Activated CD4-positive, CD25-positive, alpha-beta regulatory T cell treated with anti-CD3 and anti-CD28 coated beads, Interleukin-2, amount 50 U/mL, for 72 hours (primary cell): ENCODE results near the gene UBQLN1.

Experiments used
- DNase-seq: peaks from one replicate; pipeline ENCODE4 v3.0.0; 2021

UBQLN1 gene

DNA sequence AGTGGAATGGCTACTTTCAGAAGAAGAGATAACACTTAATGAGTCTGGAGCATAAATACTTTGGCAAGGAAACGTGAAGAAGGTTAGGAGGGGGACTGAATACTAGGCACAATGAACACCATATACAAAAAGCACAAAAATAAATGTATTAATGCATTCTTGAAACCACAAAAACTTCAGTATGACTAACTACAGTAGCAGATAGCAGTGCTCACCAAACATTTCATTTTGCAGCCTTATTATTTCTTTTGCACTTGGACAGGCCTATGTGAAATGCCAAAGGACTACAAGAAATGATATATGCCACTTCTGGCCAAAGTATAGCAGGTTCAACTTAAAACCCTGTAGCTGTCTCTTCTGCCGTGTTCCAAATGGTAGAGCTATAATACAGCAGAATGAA lies 26.3 kb downstream of the UBQLN1 start:
- no peak for DNase-seq

DNA sequence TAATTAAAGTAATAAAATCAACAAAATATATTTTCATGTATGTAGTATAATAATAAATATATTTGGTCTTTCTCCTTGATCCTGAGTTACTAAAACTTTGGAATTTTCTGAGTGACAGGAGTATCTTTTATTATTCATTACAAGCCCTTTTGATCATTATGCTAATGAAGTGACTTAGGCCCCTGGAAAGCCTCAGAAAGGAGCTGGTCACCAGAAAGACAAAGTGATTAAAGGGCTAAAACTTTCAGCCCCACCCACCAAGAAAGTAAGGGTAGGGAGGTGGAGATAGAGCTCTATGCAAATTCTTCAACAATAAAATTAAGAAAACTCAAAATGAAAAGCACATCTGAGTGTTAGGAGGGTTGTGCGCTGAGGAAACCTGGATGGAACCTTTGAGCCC lies 27.5 kb downstream of the UBQLN1 start:
- DNase-seq = no peak

DNA sequence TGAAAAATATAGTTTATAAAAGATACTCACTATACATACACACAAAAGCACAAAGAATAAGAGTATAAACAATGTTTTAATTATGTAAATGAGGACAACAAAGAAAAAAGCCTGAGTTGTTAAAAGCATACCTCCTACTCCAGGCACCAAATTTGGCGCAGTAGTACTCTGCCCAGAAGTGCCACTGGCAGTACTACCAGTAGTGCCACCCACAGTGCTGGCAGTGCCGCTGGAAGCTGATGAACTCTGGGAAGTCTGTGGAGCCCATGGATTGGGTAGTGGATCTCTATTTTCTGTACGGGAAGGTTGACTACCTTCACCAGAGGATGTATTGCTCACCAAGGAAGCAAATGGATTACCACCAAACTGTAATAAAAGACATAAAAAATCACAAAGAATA lies 30.2 kb downstream of the UBQLN1 start:
- DNase-seq = no peak

DNA sequence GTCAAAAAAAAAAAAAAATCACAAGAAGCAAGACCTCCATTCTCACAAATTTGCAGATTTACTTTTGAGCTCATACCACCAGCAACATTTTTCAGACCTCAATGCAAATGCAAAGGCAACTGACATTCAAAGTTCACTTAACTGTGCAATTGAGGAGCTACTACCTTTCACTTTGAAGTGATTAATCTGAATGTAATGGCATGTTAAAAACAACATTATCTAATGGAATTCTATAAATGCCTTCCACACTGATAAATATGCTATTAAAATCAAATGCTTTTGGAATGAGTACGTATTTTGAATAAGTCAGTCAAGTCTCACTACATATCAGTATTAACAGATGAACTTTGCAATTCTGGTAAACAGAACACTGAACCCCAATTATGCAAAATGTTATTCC lies 32.3 kb downstream of the UBQLN1 start:
- no peak for DNase-seq

DNA sequence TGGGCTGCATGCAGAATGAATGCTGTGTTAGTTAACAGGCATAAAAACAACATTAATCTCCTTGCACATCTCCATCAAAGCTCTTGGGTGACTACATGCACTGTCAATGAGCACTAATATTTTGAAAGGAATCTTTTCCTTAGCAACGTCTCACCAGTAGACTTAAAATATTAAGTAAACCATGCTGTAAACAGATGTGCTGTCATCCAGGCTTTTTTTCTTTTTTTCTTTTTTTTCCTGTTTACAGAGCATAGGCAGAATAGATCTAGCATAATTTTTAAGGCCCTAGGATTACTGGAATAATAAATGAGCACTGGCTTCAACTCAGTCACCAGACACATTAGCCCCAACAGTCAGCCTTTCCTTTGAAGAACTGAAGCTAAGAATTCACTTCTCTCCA lies 36.3 kb downstream of the UBQLN1 start:
- no peak for DNase-seq

DNA sequence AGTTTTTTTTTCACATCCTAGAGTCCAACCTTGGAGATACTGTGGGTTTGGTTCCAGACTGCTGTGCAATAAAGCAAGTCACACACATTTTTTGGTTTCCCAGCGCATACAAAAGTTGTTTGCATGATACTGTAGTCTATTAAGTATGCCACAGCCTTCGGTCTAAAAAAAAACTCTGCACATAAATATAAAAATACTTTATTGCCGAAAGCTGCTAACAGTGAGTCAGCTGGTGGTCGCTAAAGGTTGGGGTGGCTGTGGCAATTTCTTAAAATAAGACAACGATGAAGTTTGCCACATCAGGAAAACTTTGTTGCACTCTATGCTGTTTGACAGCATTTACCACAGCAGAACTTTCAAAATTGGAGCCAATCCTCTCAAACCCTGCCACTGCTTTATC lies 37.4 kb downstream of the UBQLN1 start:
- no peak for DNase-seq

DNA sequence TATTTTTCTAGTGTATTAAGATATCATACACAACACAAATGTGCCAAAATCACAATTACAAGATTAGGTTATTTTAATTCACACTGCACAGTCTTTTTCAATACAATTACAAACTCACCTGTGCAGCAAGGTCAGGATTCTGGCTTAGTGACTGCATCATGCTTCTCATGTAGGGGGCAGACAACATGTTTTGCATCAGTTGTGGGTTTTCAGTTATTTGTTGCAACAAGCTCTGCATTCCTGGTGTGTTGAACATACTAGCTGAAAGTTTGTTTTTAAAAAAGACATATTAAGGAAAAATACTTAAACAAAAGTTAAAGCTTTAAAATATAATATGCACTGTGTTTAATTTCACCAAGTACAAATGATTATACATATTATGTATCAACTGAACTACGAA lies 38.7 kb downstream of the UBQLN1 start:
- no peak for DNase-seq

DNA sequence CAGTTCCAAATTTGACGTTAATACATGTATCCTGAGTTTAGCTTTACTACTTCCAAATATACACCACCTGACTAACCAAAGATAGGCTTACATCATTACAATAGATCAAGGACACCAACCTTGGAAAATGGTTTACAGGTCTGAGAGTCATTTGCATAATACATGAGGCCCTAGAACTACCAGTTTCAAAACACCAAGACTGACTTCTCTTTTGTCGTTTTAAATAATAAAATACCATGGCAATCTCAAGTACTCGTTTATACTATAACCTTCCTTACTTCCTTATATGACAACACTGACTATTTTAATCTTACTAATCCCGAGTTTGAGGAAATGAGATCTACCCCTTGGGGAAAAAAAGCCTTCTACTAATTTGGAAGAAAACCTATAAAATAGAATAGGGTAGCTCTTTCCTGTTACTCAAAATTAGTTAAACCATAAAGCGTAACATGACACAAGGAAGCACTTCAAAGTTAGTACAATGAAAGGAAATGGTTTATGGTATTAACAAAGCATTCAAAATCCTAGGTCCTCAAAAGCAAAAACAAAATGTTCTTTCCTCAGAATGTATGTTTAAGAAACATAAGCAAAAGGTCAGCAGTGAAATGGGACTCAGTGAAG lies 42.1 kb downstream of the UBQLN1 start:
- no peak for DNase-seq

DNA sequence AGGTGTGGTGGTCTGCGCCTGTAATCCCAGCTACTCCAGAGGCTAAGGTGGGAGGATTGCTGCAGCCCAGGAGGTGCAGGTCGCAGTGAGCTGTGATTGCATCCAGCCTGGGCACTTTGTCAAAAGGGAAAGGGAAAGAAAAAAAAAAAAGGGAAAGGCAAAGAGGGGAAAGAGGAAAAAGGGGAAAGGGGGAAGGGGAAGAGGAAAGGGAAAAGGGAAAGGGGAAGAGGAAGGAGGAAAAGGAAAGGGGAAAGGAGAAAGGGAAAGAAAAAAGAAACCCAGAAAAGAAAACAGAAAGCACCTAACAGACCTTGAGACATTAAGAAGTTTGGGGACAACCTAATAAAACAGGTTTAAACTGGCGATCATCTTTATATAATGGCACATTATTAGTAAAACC lies 44.8 kb downstream of the UBQLN1 start:
- no peak for DNase-seq

DNA sequence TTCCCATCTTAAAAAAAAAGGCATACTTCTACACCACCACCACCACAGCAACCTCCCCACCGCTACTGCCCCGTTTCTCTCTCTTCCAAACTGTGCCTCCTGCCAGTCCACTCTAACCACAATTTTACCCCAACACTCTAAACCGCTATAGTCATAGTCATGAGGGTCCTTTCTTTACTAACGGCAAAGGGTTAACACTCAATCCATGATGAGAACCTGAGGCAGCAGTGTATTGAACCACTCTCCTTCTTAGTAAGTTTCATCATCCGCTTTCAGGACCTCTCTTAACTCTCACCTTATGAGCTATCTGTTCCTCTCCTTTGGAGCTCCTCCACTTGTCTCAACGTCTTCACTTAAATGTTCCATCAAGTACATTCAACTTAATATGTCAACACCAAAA lies 50.8 kb downstream of the UBQLN1 start:
- DNase-seq = no peak

DNA sequence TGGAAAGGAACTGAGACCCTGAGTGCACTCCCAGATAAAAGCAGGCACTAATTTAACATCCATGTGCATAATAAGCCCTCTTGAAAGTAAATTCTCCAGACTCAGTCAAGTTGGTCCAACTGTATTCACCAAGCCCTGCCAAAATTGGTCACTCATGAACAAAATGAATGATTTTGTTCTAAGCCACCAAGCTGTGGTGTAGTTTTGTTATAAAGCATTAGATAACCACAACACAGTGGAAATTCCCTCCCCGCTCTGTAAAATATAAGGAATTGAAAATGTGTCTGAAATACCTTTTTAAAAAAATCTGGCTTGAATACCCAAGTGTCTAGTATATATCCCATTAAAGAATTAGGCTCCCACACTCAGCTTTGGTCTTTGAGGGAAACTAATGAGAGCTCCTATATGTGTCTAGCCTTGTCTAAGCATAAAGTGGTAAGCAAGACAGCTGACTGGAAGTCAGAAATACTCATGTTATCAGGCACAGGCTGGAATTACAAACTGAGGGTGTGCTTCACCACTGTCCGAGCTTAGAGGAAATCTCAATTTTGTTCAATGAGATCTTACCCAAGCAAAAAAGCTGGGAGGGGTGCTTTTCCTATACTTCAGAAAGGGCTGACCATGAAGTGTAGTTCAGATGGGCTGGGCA lies 51.6 kb downstream of the UBQLN1 start:
- DNase-seq = no peak

DNA sequence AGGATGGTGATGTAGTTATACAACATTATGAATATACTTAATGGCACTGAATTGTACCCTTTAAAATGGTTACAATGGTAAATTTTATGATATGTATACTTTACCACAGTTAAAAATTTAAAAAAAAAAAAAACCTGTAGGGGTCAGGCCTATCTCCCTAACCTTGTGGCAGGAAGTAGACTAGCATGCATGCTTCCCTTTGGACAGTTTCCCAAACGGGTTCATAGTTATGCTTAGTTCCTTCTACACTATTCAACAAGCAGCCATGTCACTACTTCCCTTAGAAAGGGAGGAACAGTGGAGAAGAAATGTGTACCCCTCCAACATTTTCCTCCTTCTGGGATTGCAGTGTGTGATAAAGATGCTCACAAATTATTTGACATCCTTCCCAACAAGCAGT lies 52.3 kb downstream of the UBQLN1 start:
- DNase-seq = no peak

DNA sequence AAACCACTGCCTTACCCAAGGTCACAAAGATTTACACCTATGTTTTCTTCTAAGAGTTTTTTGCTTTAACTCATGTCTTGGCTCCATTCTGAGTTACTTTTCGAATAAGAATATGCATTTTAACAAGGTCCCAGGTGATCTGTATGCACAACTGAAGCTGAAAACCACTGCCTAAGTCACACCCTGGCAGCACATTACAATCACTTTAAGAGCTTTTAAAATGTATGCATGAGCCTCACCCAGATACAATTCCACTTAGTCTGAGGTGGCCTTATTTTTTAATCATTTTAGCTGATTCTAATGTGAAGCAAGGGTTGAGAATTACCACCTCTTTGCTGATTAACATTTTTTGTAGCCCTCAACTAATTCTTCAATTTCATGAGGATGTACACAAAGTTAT lies 55.3 kb downstream of the UBQLN1 start:
- no peak for DNase-seq

DNA sequence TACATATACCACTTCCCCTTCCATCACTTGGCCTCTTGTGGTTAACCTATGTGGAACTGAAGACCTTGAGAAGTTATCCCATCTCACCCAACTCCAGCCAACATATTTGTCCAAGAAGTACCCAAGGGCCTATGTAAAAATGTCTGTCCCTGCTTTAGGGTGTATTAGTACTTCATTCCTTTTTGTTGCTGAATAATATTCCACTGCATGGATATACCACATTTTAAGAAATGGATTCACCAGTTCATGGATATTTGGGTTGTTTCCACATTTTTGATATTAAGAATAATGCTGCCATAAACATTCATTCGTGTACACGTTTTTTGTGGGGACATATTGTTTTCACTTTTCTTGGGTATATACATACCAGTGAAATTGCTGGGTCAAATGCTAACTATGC lies 56.2 kb downstream of the UBQLN1 start:
- no peak for DNase-seq

DNA sequence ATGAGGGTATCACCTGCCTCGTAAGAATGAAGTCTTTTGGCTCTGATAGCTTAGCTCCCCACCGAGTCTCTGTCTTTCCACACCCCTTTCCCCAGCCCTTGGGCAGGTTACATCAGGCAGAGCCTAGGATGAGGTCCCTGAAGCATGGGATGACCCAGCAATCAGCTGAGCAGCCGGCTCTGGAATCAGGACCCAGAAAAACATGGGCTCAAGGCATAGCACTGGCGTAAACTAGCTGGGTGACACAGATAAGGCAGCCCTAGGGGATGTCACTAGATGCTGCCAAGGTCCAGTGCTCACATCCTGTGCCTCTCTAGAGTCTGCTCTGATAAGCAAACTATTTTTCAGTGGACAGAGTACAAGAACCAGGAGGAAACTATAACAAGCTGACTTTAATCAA lies 58.2 kb downstream of the UBQLN1 start:
- DNase-seq = no peak

DNA sequence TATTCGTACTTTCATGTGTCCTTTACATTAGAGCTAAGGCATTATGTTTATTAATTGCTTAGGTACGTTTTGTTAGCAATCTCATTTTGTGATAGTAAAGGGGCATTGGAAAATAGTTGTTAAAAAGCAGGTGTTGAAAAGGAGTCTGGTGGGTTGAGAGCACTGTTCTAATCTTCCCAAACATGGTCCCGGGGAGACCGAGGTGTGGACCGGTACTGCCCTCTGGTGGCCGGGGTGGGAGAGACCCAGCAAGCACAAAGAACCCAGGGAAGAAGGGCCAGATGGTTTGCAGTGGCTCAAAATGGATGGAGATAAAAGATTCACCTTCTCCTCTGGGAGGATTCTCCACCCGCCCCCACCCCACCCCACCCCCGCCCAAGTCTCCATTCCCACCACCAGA lies 58.7 kb downstream of the UBQLN1 start:
- peak; percentile 73 for DNase-seq

DNA sequence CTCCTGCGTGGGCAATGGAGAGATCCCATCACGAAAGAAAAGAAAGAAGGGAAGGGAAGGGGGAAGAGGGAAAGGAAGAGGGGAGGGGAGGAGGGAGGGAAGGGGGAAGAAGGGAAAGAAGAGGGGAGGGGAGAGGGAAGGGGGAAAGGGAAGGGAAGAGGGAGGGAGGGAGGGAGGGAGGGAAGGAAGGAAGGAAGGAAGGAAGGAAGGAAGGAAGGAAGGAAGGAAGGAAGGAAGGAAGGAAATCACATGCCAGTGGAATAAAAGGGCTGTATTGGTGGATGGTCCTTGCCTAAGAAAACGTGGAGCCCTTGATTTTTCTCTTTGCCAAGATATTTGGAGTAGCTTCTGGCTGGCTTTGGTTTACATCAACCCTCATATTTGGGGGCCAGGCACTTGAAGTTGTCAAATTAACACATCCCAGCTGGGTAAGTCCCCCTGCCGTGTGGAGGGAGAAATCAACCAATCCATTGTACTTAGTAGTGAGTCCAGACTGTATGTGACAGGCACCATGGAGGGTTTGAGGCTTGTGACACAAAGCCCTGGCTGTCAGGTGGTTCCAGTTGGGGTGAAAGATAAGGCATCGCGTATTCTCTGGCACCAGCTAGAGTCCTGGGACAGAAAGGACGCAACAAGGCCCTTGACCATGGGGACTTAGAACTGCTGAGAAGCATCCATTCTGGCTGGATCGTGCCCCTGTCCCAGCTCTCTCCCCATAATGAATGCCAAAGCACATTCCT lies 61.1 kb downstream of the UBQLN1 start:
- DNase-seq = no peak

DNA sequence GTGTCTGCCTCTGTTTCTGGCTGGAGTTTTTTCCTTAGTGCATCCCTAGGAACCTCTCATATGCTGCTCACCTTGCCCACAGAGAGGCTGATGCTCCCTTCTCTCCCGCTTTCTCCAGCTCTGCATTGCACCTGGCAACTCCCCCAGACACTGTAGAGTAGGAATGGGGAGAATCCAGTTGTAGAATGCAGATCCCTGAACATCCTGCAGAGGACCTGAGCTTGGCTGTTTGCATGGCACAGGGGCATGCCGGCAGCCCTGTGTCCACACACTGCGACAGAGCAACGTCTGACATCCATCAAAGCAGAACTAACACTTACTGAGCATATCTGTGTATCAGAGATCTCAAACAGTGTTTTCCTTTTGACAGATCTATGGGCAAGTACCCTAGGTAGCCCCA lies 65.0 kb downstream of the UBQLN1 start:
- DNase-seq = no peak

DNA sequence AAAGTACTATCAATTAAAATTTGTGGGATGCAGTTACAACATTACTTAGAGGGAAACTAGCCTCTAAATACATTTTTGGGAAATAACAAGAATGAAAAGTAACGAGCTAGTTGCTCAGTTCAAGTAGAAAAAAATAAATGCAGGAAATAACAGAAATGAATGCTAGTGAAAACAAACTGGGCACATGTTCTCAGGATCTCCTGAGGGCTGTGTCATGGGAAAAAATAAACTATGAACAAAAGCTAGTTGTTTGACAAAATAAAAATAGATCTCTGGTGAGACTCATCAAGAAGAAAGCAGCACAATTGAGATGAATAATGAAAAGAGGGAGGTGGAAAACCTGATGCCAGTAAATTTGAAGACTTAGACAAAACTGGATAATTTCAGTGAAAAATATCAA lies 68.5 kb downstream of the UBQLN1 start:
- no peak for DNase-seq

DNA sequence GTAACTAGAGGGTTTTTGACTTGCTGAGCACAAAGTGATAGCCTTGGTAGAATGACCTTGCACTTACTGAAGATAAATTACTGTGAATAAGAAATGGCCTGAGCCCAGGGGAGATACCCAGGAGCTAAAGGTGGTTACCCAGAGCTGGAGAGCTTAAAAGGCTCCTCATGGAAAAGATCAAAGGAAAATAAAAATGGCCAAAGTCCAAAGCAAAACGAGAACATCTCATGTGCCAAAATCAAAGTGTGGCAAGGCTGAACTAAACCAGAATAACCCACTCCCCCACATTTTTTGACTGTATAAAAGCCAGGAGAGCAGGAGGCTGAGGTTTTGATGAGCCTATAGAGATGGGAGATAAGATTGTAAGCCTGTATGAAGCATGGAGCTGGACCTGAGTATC lies 70.4 kb downstream of the UBQLN1 start:
- no peak for DNase-seq

DNA sequence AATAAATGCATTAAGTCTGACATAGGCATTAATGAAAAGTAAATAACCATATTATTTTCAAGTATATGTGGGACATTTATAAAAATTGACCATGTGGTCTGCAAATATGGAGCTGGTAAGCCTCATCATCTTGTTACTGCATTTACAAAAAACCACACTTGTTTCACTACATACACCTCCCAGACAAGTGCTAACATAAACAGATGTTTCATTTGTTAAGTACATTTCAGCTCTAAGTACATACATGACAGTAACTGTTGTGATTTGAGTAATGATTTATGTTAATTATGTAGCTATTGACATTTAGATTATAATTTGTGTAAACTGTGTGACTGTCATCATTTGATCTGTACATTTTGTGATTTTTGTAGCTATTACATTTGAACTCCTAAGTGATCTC lies 70.9 kb downstream of the UBQLN1 start:
- no peak for DNase-seq

DNA sequence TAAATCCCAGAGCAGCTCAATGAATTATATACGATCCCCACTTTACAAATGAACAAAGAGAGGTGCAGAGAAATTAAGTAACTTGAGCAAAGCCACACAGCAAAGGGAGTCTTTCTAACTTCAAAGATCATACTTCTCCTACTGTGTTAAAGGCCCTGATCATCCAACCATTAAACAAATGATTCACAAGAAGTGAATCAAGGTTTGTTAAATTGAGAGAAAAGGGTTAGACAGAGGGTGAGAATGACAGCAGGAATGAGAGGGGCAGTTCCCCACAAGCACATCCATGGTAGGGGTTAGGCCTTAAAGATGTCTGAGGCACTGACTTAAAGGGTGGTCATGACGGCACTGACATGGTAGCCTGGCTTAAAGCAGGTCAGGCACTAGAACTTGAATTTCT lies 74.1 kb downstream of the UBQLN1 start:
- DNase-seq = no peak

DNA sequence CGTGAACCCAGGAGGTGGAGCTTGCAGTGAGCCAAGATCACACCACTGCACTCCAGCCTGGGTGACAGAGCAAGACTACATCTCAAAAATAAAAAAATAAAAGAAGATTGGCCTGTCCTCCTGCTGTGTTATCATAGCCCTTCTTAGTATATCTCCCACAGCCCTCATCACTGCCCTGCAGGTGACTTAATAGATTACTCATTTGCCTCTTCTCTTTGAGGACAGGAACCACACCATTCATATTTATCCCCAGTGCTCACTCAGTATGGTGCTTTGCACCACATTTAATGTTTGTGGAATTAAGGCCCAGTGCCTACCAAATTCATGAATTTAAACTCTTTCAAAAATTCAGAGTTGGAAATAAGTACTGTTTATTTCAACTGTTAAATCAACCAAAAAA lies 74.5 kb downstream of the UBQLN1 start:
- no peak for DNase-seq

DNA sequence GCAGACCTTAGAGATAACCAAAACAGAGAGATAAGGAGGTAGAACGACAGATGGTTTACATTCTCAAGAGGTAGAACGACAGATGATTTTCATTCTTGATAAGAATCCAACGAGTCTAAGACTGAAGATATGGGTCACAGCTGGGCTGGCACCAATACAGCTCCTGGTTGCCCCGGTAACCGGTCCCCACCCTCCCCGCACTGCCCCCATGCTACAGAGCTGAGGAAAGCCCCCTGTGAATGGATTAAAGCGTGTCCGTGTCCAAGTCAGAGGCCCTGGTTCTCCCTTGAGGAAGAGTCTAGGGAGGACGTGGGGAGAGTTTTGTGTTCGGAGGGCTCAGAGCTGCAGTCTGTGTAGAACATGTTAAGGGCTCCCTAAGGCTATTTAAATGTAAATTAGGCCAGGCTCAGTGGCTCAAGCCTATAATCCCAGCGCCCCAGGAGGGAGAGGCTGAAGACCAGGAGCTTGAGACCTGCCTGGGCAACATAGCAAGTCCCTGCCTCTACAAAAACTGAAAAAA lies 76.8 kb downstream of the UBQLN1 start:
- DNase-seq = no peak
